T-cell (primary cell): ENCODE results near the gene PVALB. TPM values are rescaled to one million over a fixed set of nuclear protein-coding genes. Genes with fewer than 3 reads are reported as not detected.

ENCODE experiments used
- ATAC-seq, 4 experiments: fragments of 200-7000 bp in 3 of 4; fragments of 150-1000 bp in 1 of 4; cut with Tn5 transposase; replicated peaks in 1 of 4; 1 replicate in 3 of 4; 2 replicates in 1 of 4; pipeline ENCODE4 v1.10.0; 2021; ENCODE audit warnings: moderate library complexity in 3 of 4, mild to moderate bottlenecking in 2 of 4, moderate number of reproducible peaks in 1 of 4
- CTCF ChIA-PET, 2 donors: fragments of 300-600 bp; sonication (Branson Sonifier 250); formaldehyde crosslinking; loops; one replicate each; lab custom pipeline; 2022; ENCODE audit warnings: antibody characterized with exemption in 2 of 2; lab: Charles Lee
- POLR2A ChIA-PET, 2 donors: fragments of 300-600 bp; sonication (Branson Sonifier 250); formaldehyde crosslinking; loops; one replicate each; lab custom pipeline; 2022; ENCODE audit warnings: antibody characterized with exemption in 2 of 2; lab: Charles Lee
- DNase-seq, 35 experiments: peaks; one replicate each; pipeline versions ENCODE4 v3.0.0 to v3.0.0-alpha.2; 2013 to 2023
- H3K27ac ChIP-seq: one replicate; pipeline ENCODE4 v1.5.1; 2013; ENCODE audit warnings: low read length
- H3K27me3 ChIP-seq, 2 experiments: replicated peaks in 1 of 2; 1 replicate in 1 of 2; 2 replicates in 1 of 2; pipeline versions ENCODE4 v1.6.1 to v1.7.0; 2013; ENCODE audit warnings: low read length in 1 of 2, mixed read lengths in 1 of 2; ENCODE audit not compliant: control insufficient read depth in 2 of 2, insufficient read depth in 2 of 2; ENCODE audit errors: extremely low read depth in 1 of 2
- H3K36me3 ChIP-seq, 2 donors: 1 replicate in 1 of 2; 2 replicates in 1 of 2; pipeline versions ENCODE4 v1.6.1 to v1.7.0; 2013; ENCODE audit warnings: low read length in 1 of 2; ENCODE audit not compliant: control insufficient read depth in 2 of 2, insufficient read depth in 1 of 2; ENCODE audit errors: extremely low read depth in 1 of 2
- H3K4me1 ChIP-seq, 2 experiments: 1 replicate in 1 of 2; 2 replicates in 1 of 2; pipeline versions ENCODE4 v1.6.1 to v1.7.0; 2013; ENCODE audit warnings: low read length in 2 of 2, mixed read lengths in 1 of 2; ENCODE audit not compliant: insufficient read depth in 2 of 2, control insufficient read depth in 1 of 2; ENCODE audit errors: extremely low read depth in 1 of 2
- H3K4me3 ChIP-seq, 2 donors: 1 replicate in 1 of 2; 2 replicates in 1 of 2; pipeline versions ENCODE4 v1.5.1 to v1.7.0; 2013; ENCODE audit warnings: mild to moderate bottlenecking in 2 of 2, low read length in 1 of 2, moderate library complexity in 1 of 2; ENCODE audit not compliant: control insufficient read depth in 1 of 2; ENCODE audit errors: extremely low read depth in 1 of 2
- H3K9me3 ChIP-seq: 2 replicates; pipeline ENCODE4 v1.7.0; 2013
- H3K27ac Mint-ChIP-seq, 2 donors: one replicate each; pipeline ENCODE4 v1.8.0; 2020 to 2021; ENCODE audit warnings: mild to moderate bottlenecking in 2 of 2, mixed read lengths in 2 of 2
- H3K27me3 Mint-ChIP-seq, 2 donors: one replicate each; pipeline ENCODE4 v1.8.0; 2021 to 2022; ENCODE audit warnings: mixed read lengths in 2 of 2
- H3K36me3 Mint-ChIP-seq: one replicate; pipeline ENCODE4 v1.8.0; 2021; ENCODE audit warnings: mixed read lengths
- H3K4me1 Mint-ChIP-seq, 3 donors: one replicate each; pipeline ENCODE4 v1.8.0; 2020 to 2022; ENCODE audit warnings: mixed read lengths in 3 of 3, mild to moderate bottlenecking in 1 of 3
- H3K4me3 Mint-ChIP-seq, 3 donors: one replicate each; pipeline ENCODE4 v1.8.0; 2020 to 2022; ENCODE audit warnings: mild to moderate bottlenecking in 3 of 3, mixed read lengths in 3 of 3, moderate library complexity in 3 of 3
- H3K9me3 Mint-ChIP-seq, 3 donors: one replicate each; pipeline ENCODE4 v1.8.0; 2020 to 2022; ENCODE audit warnings: mixed read lengths in 3 of 3
- WGBS: methylation state at CpG from one replicate; pipeline ENCODE4 v1.1.5; 2013; ENCODE audit warnings: missing lambda C conversion rate; ENCODE audit not compliant: insufficient coverage; 5-methylcytosine and 5-hydroxymethylcytosine counted together
- total RNA-seq, 35 experiments: library from RNA in 6 of 35; stranded (reverse) in 6 of 35; fragments of 120-200 nt in 1 of 35; gene quantifications; one replicate each; pipeline versions ENCODE4 v1.2.1 to v1.2.4 and lab custom pipeline; 2013 to 2026

PVALB gene
- total RNA-seq, 5 donors from 2014 or later (not counting 1 experiment from before 2014, with no cell fraction given), result not detected

DNA sequence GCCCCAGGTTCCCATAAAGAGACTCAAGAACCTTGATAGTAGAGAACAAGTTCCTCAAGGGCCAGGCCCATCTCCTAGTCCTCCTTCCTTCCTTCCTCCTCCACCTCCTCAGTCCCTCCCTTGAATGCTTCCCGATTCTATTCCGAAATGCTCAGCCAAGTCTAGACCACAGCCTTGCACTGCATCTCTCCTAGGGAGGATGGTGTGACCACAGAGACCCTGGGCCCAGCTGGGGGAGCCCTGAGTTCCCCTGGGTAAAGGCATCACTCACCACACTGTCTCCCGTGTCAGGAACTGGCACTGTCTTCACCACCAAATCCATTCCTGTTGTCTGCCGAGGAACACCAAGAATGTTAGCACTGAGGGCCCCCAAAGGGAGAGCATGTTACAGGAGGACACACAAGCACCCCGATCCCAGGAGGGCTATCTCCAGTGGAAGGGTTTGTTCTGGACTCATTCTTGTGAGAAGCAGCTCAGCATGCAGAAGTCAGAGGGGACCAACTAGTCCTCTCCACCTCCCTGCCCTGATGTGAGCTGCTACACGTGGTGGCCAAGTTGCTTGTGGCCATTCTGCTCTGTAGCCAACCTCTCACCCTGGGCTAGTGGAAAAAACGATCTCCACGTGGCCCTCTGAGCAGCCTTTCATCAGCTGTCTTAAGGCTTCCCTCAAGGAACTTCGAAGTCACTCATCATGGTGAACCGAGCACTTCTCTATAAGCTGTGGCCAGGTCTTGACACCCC, 49.6 kb downstream of the PVALB start:
- ChIA-PET CTCF (no interaction called here), POLR2A (no interaction called here)
- H3K27me3 ChIP-seq, result peaks cover 0 to 6% of the 10 kb centered on the region in 2 experiments
- Mint-ChIP-seq H3K9me3 (no peaks in the 10 kb centered on the region), H3K27ac (no peak overlapping the region), H3K27me3 (no peaks in the 10 kb centered on the region), H3K36me3 (peaks cover 32% of the 10 kb centered on the region), H3K4me3 (no peak overlapping the region), H3K4me1 (peaks cover 0 to 9% (median 0%) of the 10 kb centered on the region in 3 donors)
- ATAC-seq (no peak), DNase-seq (no peak)
- 91% methylated on average over 5 of the region's 10 CpGs for WGBS
- H3K36me3 ChIP-seq, result peaks cover 16 to 23% of the 10 kb centered on the region in 2 donors
- no peak overlapping the region for H3K27ac ChIP-seq
- no peak overlapping the region for H3K4me3 ChIP-seq
- no peaks in the 10 kb centered on the region for H3K9me3 ChIP-seq
- no peaks in the 10 kb centered on the region for H3K4me1 ChIP-seq

- Histone ChIP-seq H3K36me3 (peaks cover 15 to 20% of the 10 kb centered on the region in 2 donors), H3K4me1 (no peaks in the 10 kb centered on the region), H3K4me3 (no peak overlapping the region), H3K27me3 (peaks cover 0 to 5% of the 10 kb centered on the region in 2 experiments), H3K27ac (no peak overlapping the region), H3K9me3 (no peaks in the 10 kb centered on the region)
- no peaks in the 10 kb centered on the region for H3K9me3 Mint-ChIP-seq
- H3K27ac Mint-ChIP-seq, result no peak overlapping the region
- peaks cover 0 to under 1% (median 0%) of the 10 kb centered on the region in 3 donors for H3K4me1 Mint-ChIP-seq
- WGBS, result 88% methylated on average over 9 of the region's 11 CpGs
- ATAC-seq (no peak), DNase-seq (no peak)
- CTCF ChIA-PET, result interaction anchor here in 1 of 2 donors (1.3 kb wide), 1 partner anchor 10 kb away, joined by 3 read pairs; the partner anchor contains the start of gene IFT27
- POLR2A ChIA-PET, result interaction anchor here in 1 of 2 donors (0.7 kb wide), 1 partner anchor 267 kb away, joined by 3 read pairs; no protein-coding TSS in a partner anchor
- H3K27me3 Mint-ChIP-seq, result no peaks in the 10 kb centered on the region
- H3K36me3 Mint-ChIP-seq, result peaks cover 25% of the 10 kb centered on the region
- H3K4me3 Mint-ChIP-seq, result no peak overlapping the region
Measured at GRCh38 chr22:36765943-36766450, 50.8 kb downstream of the PVALB start.

- DNase-seq (no peak), ATAC-seq (no peak)
- ChIA-PET CTCF (interaction anchor here in 1 of 2 donors (1.3 kb wide), 1 partner anchor 11 kb away, joined by 3 read pairs; the partner anchor contains the start of gene IFT27), POLR2A (interaction anchor here in 1 of 2 donors (0.6 kb wide), 1 partner anchor 935 kb away, joined by 6 read pairs; no protein-coding TSS in a partner anchor)
- Histone ChIP-seq H3K4me3 (no peak overlapping the region), H3K4me1 (no peaks in the 10 kb centered on the region), H3K9me3 (no peaks in the 10 kb centered on the region), H3K27me3 (no peaks in the 10 kb centered on the region), H3K27ac (no peak overlapping the region), H3K36me3 (peaks cover 9 to 20% of the 10 kb centered on the region in 2 donors)
- no peak overlapping the region for H3K27ac Mint-ChIP-seq
- H3K4me3 Mint-ChIP-seq, result no peak overlapping the region
- no peaks in the 10 kb centered on the region for H3K4me1 Mint-ChIP-seq
- no peaks in the 10 kb centered on the region for H3K9me3 Mint-ChIP-seq
- WGBS, result 97% methylated on average over 7 of the region's 17 CpGs
- H3K27me3 Mint-ChIP-seq, result no peaks in the 10 kb centered on the region
- H3K36me3 Mint-ChIP-seq, result peaks cover 25% of the 10 kb centered on the region
Measured at GRCh38 chr22:36765131-36765942, 51.5 kb downstream of the PVALB start.

DNA sequence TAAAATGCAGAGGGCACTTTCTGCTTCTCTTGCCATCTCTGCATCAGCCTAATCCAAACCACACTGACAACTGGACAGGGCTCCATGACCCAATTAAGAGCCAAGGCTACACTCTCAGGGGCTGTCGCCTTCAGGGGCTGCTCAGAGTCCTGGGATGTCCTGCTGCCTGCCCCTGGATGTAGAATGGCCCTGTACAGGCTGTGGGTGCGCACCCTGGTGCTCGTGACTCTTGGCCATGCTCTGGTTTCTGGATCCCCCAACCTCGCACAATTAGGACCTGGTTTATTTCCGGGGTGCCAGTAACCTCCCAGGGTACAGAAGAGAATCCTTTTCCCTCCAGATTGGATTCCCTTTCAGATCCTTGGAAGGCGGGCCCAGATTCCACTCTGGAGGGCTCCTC, 52.2 kb downstream of the PVALB start:
- H3K27ac Mint-ChIP-seq, result no peak overlapping the region
- no peaks in the 10 kb centered on the region for H3K4me1 Mint-ChIP-seq
- ATAC-seq (no peak), DNase-seq (no peak)
- H3K27me3 ChIP-seq, result no peaks in the 10 kb centered on the region
- no peaks in the 10 kb centered on the region for H3K27me3 Mint-ChIP-seq
- H3K9me3 Mint-ChIP-seq, result no peaks in the 10 kb centered on the region
- no peak overlapping the region for H3K4me3 Mint-ChIP-seq
- ChIA-PET CTCF (interaction anchor here in 1 of 2 donors (0.6 kb wide), 1 partner anchor 11 kb away, joined by 3 read pairs; no protein-coding TSS in a partner anchor), POLR2A (no interaction called here)
- WGBS, result 78% methylated on average over 4 of the region's 6 CpGs
- H3K36me3 Mint-ChIP-seq, result peaks cover 25% of the 10 kb centered on the region
- H3K9me3 ChIP-seq, result no peaks in the 10 kb centered on the region
- H3K36me3 ChIP-seq, result peaks cover 9 to 20% of the 10 kb centered on the region in 2 donors
- H3K4me1 ChIP-seq, result no peaks in the 10 kb centered on the region
- no peak overlapping the region for H3K4me3 ChIP-seq
- H3K27ac ChIP-seq, result no peak overlapping the region

DNA sequence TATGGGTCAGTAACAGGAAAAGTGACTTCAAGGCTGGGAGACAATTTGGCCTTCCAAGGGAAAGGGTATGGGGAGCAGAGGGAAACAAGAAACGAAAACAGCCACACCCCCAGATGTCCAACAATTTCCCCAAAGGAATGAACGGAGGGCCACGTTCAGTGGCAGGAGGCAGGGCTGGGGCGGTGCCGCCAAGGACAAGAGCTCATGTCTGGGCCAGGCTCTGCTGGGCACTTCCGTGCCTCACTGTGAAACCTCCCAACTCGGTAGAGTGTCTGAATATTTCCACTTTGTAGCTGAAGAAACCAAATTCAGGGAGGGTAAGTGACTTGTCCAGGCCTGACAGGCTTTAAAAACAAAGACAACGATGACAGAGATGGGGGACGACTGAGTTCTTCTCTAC, 52.8 kb downstream of the PVALB start:
- H3K9me3 Mint-ChIP-seq, result no peaks in the 10 kb centered on the region

GRCh38 chr22:36763576-36763975, 53.3 kb downstream of the PVALB start:
- H3K27ac Mint-ChIP-seq, result no peak overlapping the region
- H3K36me3 Mint-ChIP-seq, result peaks cover 25% of the 10 kb centered on the region
- no peaks in the 10 kb centered on the region for H3K9me3 Mint-ChIP-seq
- no peak for ATAC-seq
- H3K4me1 Mint-ChIP-seq, result no peaks in the 10 kb centered on the region
- no peak overlapping the region for H3K4me3 Mint-ChIP-seq
- H3K27me3 Mint-ChIP-seq, result no peaks in the 10 kb centered on the region
- DNase-seq, result no peak
- Histone ChIP-seq H3K27me3 (no peaks in the 10 kb centered on the region), H3K4me1 (no peaks in the 10 kb centered on the region), H3K27ac (no peak overlapping the region), H3K36me3 (peaks cover 9 to 20% of the 10 kb centered on the region in 2 donors), H3K4me3 (no peak overlapping the region), H3K9me3 (no peaks in the 10 kb centered on the region)
- ChIA-PET POLR2A (interaction anchor here in 1 of 2 donors (0.6 kb wide), 1 partner anchor 957 kb away, joined by 4 read pairs; no protein-coding TSS in a partner anchor), CTCF (no interaction called here)
- WGBS, result 100% methylated on average over 2 of the region's 8 CpGs

More for the DNA sequence above, 52.8 kb downstream of the PVALB start:
- Mint-ChIP-seq H3K27me3 (no peaks in the 10 kb centered on the region), H3K4me3 (no peak overlapping the region), H3K27ac (no peak overlapping the region), H3K36me3 (peaks cover 25% of the 10 kb centered on the region), H3K4me1 (no peaks in the 10 kb centered on the region)
- ChIA-PET POLR2A (no interaction called here), CTCF (interaction anchor here in 1 of 2 donors (0.6 kb wide), 1 partner anchor 11 kb away, joined by 3 read pairs; no protein-coding TSS in a partner anchor)
- H3K4me1 ChIP-seq, result no peaks in the 10 kb centered on the region
- peaks cover 9 to 20% of the 10 kb centered on the region in 2 donors for H3K36me3 ChIP-seq
- DNase-seq (no peak), ATAC-seq (no peak)
- no peaks in the 10 kb centered on the region for H3K27me3 ChIP-seq
- 93% methylated on average over 8 of the region's 9 CpGs for whole genome bisulfite sequencing
- H3K27ac ChIP-seq, result no peak overlapping the region
- H3K4me3 ChIP-seq, result no peak overlapping the region
- H3K9me3 ChIP-seq, result no peaks in the 10 kb centered on the region
